Astrocyte of the cerebellum (primary cell): ENCODE results near the gene PHETA1.

Source experiments
- DNase-seq: peaks from one replicate; pipeline ENCODE4 v3.0.0-alpha.2; 2011; ENCODE audit warnings: low read depth
- H3K4me3 ChIP-seq: 2 replicates; pipeline ENCODE4 v1.5.1; 2011; ENCODE audit warnings: mild to moderate bottlenecking, low read depth, low read length, moderate library complexity
- CTCF ChIP-seq: IDR thresholded peaks from 2 replicates; pipeline ENCODE4 v1.5.1; 2012; ENCODE audit warnings: low read length, low read depth, moderate library complexity, mild to moderate bottlenecking; ENCODE audit errors: missing control alignments
- in situ Hi-C: cut with HindIII; loops from 2 replicates; pipeline ENCODE4 v1.10.0; 2017; ENCODE audit warnings: low sequenced_read_pairs

PHETA1 gene

GRCh38 chr12:111353603-111354295, 15.1 kb downstream of the PHETA1 start:
- TF ChIP-seq CTCF: no peak
- H3K4me3 ChIP-seq: no peak overlapping the region
- DNase-seq: no peak
- in situ Hi-C loops: no loop called here

GRCh38 chr12:111353026-111353425, 15.9 kb downstream of the PHETA1 start:
- no peak overlapping the region for H3K4me3 ChIP-seq
- TF ChIP-seq CTCF: no peak
- no peak for DNase-seq
- in situ Hi-C loops: no loop called here

- no peak for TF ChIP-seq CTCF
- in situ Hi-C loops: no loop called here
- DNase-seq: no peak
- H3K4me3 ChIP-seq: no peak overlapping the region
These were observed 16.4 kb downstream of the PHETA1 start for GRCh38 chr12:111352296-111352993.

GRCh38 chr12:111351026-111351425, 17.9 kb downstream of the PHETA1 start:
- in situ Hi-C loops: no loop called here
- no peak overlapping the region for H3K4me3 ChIP-seq
- DNase-seq: no peak
- no peak for TF ChIP-seq CTCF

GRCh38 chr12:111349748-111350520, 19.0 kb downstream of the PHETA1 start:
- no peak for DNase-seq
- no peak overlapping the region for H3K4me3 ChIP-seq
- in situ Hi-C loops: loop anchor here (10.0 kb wide), 1 partner anchor 85 kb away; no protein-coding TSS in a partner anchor
- no peak for TF ChIP-seq CTCF

GRCh38 chr12:111349101-111349747, 19.7 kb downstream of the PHETA1 start:
- in situ Hi-C loops: loop anchor here (10.0 kb wide), 1 partner anchor 84 kb away; no protein-coding TSS in a partner anchor
- TF ChIP-seq CTCF: no peak
- DNase-seq: no peak
- H3K4me3 ChIP-seq: no peak overlapping the region
